NCI-H1694 (cell line): Measurements from ENCODE around the gene PMVK.

Experiments
- DNase-seq: peaks from one replicate; lab custom pipeline; 2025; lab: John Stamatoyannopoulos, UW

Gene PMVK

DNA sequence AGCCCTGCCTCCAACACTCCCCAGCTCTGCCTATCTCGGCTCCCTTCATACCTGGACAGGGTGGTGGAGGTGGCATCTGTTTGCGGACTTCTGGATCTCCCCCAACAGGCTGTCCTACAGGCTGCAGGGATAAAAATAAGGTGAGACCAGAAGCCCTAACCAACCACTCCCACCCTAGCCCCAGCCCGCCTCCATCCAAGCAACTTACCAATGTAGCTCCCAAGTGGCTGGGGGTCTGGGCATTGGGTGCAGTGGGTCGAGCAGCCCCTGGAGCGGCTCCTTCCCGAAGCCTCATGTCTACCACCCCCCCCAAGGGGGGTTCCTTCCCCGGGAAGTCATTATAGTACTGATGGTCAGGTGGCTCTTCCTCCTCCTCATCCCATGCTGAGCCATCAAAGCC is 29.6 kb upstream of the PMVK start:
- DNase-seq = no peak

DNA sequence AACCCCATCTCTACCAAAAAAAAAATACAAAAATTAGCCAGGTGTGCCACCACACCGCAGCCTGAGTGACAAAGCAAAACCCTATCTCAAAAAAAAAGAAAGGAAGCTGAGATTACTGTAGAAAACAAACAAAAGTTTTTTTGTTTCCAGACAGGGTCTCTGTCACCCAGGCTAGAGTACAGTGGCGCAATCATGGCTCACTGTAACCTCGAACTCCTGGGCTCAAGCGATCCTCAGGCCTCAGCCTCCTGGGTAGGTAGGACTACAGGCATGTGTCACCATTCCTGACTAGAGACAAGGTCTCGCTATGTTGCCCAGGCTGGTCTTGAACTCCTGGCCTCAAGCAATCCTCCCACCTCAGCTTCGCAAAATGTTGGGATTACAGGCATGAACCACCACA is 27.8 kb upstream of the PMVK start:
- no peak for DNase-seq

DNA sequence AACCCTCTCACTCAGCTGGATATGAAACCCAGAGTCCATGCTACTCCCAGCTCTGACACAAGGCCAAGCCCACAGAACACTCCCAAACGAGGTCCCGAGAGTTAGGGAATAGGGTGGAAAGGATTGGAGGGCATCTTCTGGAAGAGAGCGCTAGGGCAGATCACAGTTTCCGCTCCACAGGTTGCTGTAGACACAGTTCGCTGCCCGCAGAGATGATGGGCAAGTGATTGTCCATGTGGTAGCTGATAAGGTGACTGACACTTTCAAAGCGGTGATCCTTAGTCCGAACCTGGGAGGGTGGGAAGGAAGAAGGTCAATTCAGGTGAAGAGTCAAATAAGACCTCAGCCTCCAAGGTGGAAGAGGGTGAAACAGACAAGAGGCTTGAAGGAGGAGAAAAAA is 27.1 kb upstream of the PMVK start:
- no peak for DNase-seq

DNA sequence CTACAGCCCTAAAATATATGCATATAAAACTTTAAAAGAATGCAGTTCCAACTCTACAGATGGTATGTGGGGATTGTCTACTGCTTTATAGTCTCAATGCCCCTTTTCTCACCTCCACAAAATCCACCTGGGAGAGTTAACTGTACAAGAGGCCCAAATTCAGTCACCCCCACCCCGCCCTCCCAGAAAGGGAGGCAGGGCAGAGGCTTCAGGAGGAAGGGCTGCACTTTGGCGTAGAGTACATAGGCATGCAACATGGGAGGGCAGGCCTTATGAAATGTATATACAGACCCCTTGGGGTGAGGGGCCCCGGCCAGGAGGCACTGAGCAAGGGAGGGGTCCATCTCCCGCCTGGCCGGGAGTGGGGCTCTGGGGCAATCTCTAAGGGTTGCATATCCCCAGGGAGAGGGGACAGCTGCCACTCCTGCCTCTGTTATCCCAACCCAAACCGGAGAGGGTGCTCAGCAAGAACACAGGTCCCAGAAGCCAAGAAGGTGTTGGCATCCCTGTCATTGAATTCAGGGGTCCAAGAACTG is 26.3 kb upstream of the PMVK start:
- no peak for DNase-seq

DNA sequence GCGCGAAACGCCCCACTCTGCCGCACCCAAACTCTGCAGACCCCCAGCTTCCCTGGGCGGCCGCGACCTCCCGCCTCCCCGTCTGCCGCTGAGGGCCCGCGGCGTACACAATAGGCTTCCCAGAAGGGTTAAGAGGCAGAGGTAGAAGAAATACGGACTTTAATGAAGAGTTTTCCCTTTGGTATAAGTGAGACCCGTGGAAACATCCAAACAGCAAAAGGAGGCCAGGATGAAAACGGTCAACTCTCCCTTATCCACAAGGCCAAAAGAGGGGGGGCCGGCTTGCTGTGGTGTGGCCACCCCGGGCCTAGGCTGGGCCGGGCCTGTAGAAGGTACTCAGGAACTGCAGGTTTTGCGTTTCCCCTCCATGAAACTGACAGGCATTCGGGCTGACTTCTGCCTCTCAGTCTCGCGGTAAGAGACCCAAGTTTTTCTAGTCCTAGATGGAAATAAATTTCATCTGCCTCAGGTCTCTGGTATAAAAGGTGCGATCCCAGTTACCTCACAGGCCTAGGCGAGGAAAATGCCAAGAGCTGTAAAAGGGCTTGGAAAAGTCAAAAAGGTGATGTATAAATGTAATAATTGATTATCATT is 25.7 kb upstream of the PMVK start:
- DNase-seq = no peak

DNA sequence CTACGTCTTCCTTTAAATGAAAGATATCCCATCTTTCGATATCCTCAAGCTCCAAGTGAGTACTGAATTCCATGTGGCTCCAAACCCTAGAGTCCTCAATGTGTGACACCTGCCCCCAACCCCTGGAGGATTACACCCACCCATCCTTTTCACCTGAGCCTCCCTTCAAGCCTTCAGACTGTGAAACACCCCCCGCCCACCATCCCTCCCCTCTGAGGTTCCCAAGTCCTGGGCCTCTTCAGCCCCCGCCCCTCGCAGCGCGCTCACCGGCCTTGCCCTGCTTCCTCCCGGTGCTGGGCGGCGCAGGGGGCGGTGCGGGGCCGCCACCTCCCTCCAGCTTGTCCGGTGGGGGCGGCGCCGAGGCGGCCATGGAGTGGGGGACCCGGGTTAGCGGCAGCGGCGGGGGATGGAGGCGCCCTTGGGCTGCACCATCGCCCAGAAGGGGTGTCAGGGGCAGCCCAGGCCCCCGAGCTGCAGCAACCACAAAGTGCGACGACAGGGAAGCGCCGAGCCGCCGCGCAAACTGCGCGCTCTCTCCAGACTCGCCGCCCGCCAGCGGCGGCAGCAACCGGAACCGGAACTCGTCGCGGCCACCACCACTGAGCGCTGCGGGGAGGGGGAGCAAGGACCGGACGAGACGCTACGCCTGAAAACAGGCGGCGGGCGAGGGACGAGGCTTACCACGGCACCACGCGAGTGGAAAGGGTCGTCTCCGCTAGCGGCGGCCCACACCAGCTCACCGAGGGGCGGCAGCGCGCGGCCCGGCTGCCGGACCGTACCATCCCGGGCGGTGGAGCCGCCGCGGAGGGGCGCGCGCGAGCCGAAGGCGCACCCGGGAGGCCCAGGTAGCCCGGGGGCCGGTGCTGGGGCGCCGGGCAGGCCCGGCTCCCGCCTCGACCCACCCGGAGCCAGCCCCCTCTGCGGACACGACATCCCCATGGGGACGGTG is 25.0 kb upstream of the PMVK start, which contains the start of gene PYGO2:
PYGO2 (minus strand) TSS at position 576 of the 949 bp plus-strand sequence; CDS start at position 370, 206 bp downstream.
- peak; percentile 57 for DNase-seq

DNA sequence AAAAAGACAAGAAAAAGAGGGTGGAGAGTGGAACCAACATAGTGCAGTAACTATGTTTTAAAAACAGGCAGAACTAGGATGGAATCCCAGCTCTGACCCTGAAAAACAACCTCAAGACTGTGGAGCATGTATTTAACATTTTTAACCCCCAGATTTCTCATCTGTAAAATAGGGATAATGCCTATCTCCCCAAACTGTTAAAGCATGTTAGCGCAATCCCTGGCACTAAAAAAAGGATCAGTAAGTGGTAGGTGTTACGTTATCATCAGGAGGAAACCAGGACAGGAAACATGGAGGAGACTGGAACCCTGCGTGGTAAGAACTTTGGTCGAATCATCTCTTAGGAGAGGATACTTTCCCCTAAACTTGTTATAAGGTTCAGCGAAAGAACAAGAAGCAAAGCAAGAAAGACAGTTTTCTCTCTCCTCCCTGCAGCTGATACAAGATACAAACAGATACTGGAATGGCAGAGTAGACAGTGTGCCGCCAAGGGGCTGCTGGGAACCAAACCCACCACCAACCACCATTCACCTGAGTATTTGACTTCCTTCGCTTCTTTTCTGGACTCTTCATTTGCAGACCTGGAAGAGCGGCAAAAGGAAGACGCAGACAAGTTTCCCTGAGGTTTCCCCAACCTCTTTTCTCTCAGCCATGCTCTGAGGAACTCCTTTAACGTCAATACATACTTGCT is 24.1 kb upstream of the PMVK start:
- no peak for DNase-seq

DNA sequence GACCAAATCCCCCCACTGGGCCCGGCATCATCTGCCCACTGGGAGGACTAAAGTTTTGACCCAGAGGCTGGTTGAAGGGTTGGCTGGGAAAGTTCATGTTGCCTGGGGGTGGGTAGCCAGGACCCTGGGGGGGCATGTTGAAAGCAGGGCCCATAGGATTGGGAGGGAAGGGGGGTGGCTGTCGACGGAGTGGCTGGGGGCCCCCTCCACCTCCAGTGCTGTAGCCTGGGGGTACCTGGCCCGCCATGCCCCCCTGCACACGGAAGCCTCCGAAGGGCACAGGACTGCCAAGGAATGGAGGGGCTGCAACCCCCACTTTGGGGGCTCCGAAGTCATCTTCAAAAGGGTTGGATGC is 22.9 kb upstream of the PMVK start:
- no peak for DNase-seq

DNA sequence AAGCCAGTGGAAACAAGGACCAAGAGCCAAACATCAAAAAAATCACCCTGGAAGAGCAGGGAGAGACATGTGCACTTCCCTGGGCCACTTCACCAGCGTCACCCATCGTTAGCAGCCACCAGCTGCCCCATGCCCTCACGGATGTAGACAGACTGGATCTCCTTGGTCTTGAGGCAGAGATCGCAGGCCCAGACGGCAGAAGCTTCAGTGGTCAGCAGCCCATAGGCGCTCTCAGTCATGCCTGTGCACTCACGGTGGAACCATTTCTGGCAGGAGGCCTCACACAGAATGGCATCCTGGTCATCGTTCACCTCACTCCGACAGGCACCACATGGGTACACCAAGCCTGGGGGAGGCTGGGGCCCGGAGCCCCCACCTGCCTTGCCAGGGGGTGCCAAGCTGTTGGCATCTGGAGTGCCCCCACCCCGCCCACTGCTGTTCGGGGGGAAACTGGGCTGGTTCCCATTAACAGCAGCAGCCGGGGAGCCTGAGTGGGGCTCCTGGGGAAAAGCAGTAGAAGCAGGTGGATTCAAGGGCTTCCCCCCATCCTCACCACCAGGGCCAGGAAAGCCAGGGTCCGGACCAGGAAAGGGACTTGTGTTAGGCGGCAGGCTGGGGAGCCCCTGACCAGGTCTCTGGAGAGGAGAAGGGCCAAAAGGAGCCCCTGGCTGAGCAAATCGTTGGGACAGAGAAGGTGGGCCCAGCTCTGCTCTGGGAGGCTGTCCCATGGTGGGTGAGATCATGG is 22.3 kb upstream of the PMVK start:
- DNase-seq = no peak

DNA sequence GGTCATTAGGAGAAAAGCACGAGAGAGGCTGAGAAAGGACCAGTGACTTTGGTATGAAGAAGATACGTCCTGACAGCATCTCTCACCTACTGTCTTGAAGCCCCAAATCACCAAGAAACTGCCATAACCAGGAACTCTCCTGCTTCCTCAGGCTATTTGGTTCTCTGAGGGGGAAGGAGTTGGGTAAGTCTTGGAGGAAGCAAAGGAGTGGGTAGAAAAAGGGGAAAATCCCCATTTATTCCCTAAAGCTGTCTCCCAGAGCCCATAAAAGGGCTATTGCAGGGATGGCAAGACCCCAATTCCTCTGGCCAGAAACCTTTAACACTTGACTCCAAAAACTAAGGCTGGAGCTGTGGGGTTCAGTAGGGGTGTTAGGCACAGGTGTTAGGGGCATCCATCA is 21.5 kb upstream of the PMVK start:
- no peak for DNase-seq

DNA sequence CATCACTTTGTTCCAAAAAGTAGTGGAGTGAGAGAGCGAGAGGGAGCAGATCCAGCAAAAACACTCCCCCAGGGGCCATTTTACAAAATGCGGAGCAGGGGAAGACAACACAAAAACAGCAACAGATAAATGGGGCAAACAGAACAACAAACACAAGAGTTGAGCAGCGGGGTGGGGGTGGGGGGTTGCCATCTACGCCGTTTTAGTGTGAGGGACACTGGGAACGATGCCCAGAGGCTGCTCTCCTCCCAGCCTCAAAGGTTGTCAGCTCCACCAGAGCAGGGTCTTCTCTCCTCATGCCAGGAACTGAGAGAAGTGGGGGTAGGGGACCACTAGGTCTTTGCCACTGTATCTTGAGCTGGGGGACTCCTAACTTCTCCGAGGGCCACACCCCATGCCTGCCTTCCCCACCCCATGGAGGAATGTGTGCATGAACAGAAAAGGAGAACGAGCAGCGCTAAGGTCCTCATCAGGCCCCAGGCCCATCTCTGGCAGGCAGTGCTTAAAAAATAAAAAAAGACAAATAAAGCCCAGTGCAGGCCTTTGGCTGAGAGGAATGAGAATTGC is 20.7 kb upstream of the PMVK start:
- DNase-seq = no peak

DNA sequence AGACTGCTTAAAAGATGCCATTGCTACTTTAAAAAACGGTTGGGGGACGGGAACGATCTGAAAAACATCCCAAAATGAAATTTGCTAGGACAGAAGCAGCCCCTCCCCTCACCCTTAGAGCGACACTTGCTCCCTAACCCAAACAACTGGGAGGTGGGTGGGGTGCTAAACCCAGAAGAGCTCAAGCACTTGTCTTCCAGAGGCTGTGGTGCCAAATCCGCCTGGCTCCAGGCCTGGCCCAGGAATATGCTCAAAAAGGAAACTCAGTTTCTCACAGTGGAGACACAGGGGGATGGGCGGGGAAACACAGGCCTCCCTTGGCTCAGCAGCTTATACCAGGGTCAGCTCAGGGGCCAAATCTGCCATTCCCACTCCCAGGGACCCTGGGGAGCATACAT is 20.0 kb upstream of the PMVK start:
- DNase-seq = no peak

DNA sequence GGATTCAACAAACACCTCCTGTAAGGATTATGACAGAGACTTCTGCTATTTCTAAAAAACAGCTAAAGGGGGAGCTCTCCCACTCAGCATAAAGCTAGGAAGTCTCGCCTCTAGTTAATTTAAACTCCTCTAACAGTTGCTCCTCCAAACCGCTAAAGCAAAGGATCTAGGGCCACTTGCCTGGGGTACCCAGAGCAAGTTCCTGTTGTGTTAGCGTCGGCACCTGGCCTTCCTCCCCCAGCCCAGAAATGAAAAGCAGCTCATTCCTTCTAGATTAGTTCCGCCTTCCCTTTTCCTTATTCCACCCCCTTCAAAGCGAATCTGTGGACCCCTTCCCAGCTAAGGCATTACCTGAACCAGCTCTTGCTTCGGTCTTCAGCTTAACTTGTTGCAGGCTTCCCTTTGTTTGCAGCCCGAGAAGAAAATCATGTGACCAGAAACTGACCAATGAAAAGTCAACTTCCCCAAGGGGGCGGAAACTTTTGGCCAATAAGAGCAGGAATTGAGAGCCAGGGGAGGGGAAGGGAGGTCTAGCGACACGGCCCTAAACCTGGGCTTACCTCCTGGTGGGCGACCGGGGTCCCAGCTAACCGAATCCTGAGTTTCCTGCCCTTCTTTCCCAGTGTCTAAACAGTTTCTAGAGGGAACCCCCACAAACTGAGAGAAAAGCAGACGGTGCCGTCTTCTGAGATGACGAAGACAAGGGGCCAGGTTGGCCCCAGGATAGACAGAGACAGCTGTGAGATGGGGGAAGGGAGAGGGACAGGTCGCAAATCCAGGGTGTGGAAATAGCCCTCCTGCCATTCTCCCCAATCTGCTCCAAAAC is 19.4 kb upstream of the PMVK start, which contains the start of gene PBXIP1:
PBXIP1 (minus strand) TSS at position 382 of the 826 bp plus-strand sequence. CDS start 2,378 bp downstream, outside the sequence.
- DNase-seq = peak; percentile 91

DNA sequence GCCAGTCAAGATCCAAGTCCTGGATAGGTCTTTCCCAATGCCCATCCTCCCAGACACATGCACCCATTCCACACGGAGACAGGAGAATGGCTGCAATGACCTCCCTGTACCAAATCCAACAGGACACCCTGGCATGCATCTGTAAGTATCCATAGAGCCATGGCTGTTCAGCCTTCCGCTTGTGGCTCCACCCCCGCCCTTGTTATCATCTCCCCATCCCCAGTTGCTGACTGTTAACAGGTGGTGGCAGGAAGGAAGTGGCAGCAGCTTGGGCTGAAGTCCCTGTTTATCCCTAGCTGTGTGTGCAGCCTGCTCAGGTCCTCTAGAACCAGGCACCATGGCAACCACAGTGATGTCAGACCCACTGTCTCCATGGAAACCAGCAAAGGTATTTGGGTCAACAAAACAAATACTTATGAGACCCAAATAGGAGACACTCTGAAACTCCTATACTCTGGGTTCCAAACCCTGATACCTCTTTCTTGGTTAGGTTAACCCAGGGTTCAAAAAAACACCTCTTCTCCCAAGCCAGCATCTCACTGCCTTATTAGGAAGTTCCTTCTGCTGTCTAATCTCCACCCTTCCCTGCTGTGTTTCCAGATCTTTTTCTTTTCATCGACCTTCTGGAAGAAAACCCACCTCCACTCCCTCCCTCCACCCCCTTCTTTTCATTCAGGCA is 18.7 kb upstream of the PMVK start:
- DNase-seq = peak; percentile 66

DNA sequence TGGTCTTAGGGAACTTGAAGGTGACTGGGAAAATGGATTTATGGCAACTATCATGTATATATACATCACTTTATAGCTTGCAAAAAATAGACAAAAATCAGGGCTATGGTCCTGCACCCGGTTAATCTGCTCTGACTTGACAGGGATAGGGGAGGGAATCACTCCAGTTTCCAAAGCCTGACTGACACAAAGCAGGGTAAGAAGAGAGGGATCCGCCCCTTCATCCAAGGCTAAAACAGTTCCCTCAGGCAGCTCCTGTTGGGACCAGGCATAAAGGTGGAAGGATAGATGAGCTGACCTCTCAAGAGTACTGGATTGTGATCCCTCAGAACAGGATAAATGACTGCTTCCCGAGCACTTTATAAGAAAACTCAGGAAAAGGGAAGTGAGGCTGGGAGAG is 18.0 kb upstream of the PMVK start:
- DNase-seq = no peak

DNA sequence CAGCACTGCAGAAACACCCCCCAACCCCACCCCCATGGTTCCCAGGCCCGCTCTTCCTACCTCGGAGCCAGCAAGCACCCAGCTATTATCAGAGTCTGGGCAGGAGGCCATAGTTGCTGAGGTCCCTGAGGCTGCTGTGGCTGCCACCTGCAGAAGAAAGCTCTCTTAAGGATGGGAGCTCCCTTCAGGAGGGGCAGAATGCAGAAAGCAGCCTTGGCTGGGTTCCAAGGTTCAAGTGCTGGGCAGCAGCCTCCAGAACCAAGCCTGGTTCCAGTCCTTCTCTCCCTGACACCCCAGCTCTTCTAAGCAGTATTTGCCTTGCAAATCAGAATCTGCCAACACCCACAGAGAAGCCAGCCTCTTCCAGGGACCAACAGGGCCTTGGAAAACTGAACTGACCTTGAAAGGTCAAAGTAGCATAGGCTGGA is 17.1 kb upstream of the PMVK start:
- no peak for DNase-seq

DNA sequence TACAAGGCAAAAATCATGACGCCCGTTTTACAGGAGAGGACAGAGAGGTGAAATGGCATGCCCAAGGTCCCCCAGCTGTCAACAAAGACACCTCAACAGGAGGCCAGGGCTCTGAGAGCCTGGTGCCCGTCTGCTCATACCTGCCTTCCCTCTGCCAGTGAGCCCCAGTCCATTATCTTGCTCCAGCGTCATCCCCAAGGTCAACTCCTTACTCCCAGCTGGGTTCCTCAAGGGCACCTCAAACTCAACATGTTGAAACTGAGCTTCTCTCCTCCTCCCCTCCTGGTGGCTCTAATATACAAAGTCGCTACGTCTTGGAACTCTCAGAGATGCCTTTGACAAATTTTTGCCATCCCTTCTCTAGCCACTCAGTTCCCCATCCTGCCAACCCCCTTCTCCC is 16.1 kb upstream of the PMVK start:
- no peak for DNase-seq

DNA sequence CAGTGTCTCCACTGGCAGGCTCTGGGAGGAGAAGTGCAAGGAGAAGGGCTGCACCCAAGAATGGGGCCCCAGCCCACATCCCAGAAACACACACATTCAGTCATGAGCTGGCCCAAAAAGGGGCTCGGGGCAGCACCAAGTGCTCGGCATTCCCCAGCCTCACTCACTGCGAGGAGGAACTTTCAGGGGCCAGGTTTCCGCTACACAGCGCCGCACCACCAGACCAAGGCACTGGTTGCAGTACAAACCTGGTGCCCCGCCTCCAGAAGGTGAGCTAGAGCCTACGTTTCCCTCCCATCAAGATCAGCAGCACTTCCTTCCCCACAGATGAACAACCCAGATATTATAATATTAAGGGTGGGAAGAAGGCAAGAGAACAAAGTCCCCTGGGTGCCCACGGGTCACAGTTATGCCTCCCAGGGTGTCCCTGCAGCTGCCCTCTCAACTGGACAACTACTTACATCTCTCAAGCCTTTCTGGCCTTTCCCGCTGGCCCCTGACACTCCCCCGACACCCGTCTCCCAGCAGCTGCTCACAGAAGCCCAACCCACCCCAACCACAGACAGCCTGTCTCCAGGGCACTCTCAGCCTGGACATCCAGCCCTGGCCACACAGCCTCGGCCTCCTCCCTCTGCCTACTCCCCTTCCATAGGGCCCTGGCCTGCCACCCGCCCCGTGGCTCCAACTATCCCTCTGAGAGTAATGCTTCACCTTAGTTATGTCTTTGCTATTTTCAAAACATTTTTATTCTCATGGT is 15.6 kb upstream of the PMVK start:
- DNase-seq = no peak

DNA sequence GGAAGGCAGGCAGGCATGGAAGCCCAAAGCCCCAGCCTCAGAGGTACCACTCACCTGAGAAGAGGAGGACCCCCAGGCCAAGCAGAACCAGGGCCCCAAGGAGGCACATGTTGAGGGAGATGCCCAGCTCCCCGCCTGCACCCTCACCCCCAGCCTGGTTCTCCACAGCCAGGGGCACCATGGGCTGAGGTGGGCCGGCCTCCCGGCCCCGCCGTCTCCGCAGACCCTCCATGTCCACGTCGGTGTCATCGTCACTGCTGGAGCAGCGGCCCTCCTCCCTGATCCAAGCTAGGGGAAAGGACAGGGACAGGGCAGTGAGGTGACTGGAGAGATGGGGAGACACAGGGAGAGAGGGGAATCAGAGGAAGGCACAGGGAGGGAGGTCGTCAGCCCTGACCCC is 11.6 kb upstream of the PMVK start:
- DNase-seq = no peak
